Fibroblast of upper back skin (primary cell): ENCODE data around the gene PNMA6A.
A peak's percentile ranks its signal among the peaks of the same experiment; 100 is the strongest.
"Not testable (repeated sequence)": the region's sequence is repeated elsewhere in the genome, so short reads cannot be mapped to it uniquely, and the experiment has no call there.

Source experiments
- DNase-seq: peaks from one replicate; pipeline ENCODE4 v3.0.0-alpha.2; 2013

The PNMA6A gene

DNA sequence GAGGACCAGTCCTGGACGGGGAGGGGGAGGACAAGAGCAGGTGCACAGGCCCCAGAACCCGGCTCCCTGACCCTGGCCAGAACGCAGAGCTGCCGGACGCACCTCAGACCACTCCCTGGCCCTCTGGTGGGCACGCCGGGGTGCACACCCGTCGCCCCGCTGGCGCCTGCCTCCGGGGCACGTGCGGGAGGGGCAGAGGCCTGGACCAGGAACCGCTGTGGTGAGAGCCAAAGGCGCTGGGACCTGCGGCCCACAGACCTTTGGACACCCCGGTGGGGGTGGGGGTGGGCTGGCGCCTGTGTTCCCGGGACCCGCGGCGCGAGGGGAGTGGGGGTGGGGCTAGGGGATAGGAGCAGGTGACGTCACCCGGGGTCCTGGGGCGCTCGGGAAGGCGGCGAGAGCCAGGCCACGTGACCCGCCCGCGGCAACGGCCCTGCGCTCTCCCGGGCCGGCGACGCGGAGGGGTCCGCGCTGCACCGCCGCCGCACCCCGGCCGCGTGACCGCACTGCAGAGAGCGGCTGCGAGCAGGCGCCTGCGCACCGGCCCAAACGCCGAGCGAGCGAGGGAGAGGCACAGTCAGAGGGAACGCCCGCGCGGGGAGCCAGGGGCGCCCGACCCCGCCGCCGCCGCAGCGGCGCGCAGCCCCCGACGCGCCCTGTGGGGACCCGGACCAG lies at the start of gene PNMA6A:
Gene PNMA6A, plus strand, starts transcription at position 546 of the 675 bp plus-strand sequence. CDS start 609 bp downstream, outside the sequence.
- DNase-seq = not testable (repeated sequence)

DNA sequence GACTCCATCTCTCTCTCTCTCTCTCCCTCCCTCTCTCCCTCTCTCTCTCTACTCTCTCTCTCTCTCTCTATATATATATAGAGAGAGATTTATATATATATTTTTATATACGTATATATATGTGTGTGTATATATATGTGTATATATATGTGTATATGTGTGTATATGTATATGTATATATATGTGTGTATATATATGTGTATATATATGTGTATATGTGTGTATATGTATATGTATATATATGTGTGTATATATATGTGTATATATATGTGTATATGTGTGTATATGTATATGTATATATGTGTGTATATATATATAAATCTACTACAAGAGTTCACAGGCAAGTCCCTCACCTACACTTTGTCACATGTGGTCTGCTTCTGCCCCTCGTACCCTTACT lies 45.8 kb upstream of the PNMA6A start:
- not testable (repeated sequence) for DNase-seq

DNA sequence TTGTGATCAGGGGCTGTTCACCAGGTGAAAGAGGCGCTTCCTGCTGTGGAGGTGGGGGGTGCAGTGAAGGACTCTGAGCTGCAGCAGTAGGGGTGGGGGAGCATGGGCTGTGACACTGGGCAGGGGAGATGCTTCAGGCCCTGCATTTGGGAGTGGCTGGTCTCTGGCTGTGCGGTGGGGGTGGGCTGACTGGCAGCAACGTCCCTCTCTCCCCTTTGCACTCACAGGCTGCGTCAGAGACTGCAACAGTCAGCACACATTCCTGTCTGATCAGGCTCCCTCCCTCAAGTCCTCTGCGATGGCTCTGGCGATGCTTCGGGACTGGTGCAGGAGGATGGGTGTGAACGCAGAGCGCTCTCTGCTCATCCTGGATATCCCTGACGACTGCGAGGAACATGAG lies 43.8 kb upstream of the PNMA6A start:
- not testable (repeated sequence) for DNase-seq

DNA sequence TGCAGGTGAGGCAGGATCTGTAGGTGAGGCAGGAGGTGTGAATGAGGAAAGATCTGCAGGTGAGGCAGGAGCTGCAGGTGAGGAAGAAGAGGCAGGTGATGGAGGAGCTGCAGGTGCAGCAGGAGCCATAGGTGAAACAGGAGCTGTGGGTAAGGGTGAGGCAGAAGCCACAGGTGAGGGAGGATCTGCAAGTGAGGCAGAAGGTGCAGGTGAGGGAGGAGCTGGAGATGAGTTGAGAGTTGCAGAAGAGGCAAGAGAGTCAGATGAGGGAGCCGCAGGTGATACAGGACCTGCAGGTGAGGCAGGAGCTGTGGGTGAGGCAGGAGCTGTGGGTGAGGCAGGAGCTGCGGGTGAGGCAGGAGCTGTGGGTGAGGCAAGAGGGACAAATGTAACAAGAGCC lies 43.1 kb upstream of the PNMA6A start:
- DNase-seq = no peak

DNA sequence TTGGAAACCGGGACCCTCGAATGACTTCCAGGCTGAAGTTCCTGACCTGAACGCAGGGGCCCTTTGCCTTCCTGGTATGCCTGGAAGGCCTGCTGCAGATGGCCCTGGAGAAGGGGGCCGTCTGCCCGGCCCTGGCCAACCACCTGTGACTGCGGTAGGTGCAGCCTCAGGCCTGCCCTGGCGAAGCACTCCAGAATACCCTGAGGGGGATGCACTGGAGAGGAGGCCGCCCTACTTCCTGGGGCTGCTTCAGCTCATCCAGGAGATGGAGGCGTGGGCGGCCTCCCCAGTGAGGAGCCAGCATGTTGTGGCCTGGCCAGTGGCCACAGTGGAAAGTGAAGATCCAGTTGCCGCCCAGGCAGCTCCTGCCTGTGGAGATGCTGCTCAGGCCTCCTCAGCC lies 42.4 kb upstream of the PNMA6A start:
- no peak for DNase-seq

DNA sequence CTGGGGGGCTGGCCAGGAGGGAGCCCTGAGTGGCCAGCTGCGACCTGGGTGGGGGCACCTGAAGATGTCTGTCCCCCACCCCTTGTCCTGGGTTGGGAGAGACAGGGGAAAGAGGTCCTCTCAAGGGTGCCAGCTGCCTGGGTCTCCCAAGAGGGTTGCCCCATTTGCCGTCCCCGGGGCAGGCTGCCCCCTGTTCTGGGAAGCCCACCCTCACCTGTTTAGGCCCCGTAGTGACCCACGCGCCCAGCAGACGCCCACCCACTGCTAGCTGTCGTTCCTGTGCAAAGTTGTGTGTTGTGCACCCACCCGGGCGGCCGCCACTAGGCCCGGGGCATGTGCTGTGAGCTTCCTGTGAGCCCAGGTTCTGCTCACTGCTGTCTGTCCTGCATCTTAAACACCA lies 41.5 kb upstream of the PNMA6A start:
- no peak for DNase-seq

DNA sequence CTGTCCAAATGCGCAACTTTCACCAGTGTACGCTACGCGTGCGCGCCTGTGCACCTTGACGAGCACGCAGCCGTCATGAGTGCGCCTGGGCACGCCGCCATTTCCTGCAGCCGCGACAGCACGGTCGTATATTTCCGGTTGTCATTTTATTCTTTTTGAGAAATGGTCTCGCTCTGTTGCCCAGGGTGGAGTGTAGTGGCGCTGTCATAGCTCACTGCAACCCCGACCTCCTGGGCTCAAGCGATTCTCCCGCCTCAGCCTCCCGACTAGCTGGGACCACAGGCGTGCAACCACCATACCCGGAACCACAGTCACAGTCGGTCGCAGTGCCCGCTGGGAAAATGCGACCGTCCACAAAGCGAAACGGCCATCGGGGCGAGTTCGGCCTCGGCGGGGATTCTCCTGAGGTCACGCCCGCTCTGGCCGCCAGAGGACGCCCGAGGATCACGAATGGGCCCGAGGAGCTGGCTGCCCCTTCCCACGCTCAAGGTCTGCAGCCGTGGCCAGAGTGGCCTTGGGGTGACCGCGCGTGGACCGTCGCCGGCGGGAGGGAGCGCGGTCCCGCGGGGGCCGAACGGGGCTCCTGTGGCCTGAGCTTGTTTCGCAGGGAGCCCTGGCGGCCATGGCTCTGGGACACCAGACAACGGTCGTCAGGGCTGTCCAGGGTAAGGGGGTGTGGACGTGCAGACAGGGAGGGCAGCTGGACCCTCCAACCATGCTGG lies 39.7 kb upstream of the PNMA6A start:
- peak; percentile 49 for DNase-seq

DNA sequence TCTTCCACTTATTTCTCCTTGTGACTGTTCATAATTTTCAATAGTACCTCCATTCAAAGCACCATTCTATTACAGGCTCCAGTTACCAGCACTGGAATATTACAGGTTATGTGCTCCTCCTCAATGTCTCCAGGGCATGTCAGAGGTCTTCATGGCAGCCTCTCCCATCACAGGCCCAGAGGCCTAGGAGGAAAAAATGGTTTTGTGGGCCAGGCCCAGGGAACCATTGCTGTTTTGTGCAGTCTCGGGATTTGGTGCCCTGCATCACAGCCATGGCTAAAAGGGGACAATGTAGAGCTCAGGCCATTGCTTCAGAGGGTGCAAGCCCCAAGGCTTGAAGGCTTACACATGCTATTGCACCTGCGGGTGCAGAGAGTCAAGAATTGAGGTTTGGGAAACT lies 23.2 kb upstream of the PNMA6A start:
- no peak for DNase-seq

DNA sequence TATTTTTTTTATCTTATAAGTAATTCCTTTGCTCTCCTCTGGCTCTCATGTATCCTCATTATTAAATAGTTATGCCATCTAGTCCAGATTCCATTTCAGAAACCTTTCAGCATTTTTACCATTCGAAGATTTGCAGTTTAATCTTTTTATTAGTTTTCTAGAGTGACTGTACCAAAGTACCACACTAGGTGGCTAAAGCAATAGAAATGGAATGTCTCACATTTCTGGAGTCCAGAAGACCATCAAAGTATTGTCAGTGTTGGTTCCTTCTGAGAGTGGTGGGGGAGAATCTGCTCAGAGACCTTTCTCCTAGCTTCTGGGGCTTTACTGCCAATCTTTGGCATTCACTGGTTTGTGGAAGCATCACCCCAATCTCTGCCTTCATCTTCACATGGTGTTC lies 19.7 kb upstream of the PNMA6A start:
- no peak for DNase-seq

DNA sequence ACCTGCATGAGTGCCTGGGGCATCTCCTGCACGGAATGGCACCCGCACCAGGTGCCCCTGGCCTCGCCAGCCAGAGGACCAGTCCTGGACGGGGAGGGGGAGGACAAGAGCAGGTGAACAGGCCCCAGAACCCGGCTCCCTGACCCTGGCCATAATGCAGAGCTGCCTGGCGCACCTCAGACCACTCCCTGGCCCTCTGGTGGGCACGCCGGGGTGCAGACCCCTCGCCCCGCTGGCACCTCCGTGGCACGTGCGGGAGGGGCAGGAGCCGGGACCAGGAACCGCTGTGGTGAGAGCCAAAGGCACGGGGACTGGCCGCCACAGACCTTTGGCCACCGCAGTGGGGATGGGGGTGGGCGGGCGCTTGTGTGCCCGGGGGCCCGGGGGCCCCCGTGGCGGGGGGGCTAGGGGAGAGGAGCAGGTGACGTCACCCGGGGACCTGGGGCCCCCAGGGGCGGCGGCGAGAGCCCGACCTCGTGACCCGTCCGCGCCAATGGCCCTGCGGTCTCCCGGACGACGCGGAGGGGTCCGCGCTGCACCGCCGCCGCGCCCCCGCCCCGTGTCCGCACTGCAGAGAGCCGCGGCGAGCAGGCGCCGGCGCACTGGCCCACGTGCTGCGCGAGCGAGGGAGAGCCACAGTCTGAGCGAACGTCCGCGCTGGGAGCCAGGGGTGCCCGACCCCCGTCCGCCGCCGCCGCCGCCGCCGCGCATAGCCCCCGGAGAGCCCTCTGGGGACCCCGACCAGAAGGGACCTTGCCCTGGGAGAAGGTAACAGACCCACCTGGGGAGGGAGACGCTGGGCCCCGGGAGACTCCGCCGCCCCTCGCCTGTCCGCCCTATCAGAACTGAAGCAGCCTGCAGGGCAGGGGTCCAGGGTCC lies 16.1 kb upstream of the PNMA6A start, which contains the start of gene PNMA3:
Gene PNMA3, plus strand, starts transcription at position 600 of the 879 bp plus-strand sequence. CDS start 586 bp downstream, outside the sequence.
- DNase-seq = no peak

DNA sequence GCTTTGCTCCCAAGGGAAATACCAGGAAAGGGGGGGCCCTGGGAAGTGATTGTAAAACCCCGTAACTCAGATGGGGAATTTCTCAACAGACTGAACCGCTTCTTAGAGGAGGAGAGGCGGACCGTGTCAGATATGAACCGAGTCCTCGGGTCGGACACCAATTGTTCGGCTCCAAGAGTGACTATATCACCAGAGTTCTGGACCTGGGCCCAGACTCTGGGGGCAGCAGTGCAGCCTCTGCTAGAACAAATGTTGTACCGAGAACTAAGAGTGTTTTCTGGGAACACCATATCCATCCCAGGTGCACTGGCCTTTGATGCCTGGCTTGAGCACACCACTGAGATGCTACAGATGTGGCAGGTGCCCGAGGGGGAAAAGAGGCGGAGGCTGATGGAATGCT lies 15.0 kb upstream of the PNMA6A start:
- DNase-seq = no peak

DNA sequence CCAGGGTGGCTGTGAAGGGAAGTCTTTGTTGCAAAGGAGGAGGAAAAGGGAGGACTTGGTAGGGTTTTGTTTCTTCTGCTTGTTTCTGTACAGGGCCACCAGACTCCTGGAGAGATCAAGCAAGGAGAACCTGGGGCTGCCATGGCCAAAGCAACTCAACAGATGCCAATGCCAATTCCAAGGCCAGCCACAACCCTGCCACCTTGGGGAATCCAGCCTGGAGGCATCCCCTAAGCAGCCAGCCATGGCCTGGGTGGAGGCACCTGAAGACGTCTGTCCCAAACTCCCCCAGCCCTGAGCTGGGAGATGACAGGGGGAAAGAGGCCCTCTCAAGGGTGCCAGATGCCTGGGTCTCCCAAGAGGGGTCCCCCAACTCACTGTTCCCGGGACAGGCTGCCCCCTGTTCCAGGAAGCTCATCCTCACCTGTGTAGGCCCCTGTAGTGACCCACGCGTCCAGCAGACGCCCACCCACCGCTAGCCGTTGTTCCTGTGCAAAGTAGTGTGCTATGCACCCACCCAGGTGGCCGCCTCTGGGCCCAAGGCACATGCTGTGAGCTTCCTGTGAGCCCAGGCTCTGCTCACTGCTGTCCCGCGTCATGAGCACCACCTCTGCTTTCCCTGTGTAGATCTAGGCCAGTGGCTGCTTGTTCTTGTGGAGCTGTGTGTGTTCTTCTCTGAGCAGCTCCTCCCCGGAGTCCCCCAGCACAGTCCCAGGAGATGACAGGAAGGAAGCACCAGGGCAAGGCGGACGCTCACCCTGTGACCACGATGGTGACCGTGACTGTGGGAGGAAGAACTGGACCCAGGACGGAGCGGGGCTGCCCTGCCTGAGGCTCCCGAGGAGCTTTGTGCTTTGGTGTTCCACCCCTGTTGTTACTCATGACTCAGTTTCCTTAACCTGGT lies 12.8 kb upstream of the PNMA6A start:
- DNase-seq = no peak

DNA sequence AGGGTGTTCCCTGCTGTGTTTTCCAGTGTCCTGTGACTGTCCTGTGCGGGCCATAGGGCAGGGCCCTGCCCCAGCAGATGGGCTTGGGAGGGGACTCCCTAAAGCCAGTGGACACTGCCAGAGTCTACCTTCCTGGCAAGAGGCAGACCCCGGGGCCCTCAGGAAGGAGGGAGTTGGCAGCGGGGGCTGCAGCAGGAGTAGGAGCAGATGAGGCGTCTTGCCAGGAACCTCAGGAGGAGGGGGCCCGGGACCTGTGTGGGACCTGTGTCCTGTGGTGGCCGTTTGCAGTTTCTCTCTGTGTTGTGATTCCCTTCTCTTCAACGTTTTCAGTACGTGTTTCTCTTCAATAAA lies 12.2 kb upstream of the PNMA6A start:
- DNase-seq = no peak

DNA sequence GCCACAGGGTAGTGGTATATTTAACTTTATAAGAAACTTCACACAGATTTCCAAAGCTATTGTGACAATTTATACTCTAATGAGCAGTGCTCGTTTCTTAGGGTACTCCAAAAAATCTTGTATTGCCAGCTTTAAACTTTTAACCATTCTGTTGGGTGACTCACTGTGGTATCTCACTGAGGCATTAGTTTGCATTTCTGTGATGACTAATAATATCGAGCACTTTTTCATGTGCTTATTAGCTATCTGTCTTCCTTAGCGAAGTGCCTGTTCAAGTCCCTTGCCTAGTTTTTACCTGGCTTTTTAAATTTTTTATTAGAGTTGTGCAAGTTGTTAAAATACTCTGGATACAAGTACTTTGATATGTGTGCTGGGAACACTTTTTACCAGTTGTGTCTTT lies 10.5 kb upstream of the PNMA6A start:
- DNase-seq = peak; percentile 48

DNA sequence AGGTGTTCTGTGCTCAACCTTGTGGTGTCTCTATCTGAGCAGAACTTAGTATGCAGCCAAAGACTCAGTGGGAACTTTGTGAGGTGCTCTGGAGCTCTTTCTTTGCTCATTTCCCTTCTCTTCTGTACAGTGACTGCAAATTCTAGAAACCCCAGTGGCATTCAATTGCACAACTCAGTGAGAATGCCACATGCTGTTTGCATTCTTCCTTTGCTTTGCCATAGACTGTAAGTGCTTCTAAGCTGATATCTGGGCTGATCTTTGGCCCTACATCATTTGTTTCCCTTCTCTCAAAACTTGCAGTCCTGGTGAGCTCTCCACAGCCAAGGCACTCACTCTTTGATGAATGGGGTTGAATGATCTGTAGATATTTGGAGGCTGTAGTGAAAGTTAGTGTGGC lies 8.9 kb upstream of the PNMA6A start:
- DNase-seq = peak; percentile 17

DNA sequence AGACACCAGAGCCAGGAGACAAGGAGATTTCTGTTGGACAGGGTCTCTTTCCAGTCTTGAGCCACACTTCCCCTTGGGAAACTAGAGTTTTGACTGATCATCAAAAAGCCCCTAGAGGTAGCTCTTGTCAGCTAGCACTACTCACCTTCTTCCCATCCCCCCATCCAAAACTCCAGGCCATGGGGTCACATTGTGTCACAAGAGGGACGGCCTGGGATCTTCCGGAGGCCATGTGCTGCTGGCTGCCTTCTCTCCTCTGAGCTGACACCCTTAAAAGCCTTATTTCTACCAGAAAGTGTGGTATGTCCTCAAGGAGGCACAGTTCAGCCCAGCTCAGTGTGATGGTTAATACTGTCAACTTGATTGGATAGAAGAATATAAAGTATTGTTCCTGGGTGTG lies 8.2 kb upstream of the PNMA6A start:
- DNase-seq = no peak

DNA sequence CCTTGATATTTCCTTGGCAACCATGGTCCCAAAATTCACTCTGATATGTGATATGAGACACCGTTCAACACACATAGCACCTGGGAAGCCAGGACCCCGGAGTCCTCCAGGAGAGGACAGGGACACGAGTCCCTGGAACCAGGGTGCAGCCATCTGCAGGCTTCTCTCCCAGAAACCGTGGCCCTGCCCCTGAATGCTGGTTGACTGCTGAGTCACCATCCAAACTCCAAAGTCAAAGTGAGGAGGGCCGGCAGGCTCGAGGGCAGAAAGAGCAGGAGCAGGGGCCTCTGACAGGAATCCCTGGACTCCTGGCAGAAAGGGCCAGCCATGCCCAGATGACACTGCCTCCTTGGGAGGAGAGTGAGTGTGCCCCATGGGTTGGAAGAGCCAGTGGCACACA lies 6.9 kb upstream of the PNMA6A start:
- no peak for DNase-seq

DNA sequence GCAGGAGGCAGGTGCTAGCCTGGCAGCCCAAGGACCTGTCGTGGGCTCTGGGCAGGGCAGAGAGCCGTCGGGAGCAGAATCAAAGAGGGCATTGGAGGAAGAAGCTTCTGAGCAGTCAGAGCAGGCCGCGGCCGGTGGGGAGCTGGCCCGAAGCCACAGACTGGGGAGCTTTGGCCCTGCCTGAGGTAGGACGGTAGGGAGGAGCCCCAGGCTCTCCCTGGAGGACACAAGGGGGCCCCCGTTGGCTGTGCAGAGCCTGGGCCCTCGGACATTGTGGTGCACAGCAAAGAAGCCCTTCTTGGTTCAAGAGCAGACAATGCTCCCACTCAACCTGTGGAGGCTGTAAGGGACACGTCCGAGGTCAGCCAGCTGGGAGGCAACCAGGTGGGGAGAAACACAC lies 5.9 kb upstream of the PNMA6A start:
- DNase-seq = not testable (repeated sequence)

DNA sequence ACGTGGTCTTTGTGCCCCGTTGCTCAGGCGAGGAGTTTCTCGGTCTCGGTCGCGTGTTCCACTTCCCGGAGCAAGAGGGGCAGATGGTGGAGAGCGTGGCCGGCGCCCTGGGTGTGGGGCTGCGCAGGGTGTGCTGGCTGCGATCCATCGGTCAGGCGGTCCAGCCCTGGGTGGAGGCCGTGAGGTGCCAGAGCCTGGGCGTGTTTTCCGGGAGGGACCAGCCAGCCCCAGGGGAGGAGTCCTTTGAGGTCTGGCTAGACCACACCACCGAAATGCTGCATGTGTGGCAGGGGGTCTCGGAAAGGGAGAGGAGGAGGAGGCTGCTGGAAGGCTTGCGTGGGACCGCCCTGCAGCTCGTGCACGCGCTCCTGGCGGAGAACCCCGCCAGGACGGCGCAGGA lies 1.1 kb downstream of the PNMA6A start:
- not testable (repeated sequence) for DNase-seq

DNA sequence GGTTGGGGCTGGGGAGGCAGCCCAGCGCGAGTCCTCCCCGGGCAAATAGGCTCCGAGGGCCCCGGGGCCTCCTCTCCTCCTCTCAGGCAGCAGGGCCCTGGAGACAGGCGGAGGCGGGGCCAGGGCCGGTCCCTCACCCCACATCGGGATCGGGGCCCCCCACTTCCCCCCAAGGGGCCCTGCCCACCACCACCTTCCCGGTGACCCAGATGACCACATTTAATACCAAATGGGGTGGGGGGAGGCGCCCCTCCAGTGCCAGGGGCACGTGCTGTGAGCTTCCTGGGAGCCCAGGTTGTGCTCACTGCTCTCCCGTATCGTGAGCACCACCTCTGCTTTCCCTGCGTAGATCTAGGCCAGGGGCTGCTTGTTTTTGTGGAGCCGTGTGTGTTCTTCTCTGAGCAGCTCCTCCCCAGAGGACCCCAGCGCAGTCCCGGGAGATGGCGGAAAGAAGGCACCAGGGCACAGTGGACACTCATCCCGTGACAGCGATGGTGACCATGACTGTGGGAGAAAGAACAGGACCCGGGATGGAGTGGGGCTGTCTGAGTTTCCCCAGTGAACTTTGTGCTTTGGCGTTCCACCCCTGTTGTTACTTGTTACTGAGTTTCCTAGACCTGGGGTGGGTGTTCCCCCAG lies 2.1 kb downstream of the PNMA6A start:
- DNase-seq = no peak

DNA sequence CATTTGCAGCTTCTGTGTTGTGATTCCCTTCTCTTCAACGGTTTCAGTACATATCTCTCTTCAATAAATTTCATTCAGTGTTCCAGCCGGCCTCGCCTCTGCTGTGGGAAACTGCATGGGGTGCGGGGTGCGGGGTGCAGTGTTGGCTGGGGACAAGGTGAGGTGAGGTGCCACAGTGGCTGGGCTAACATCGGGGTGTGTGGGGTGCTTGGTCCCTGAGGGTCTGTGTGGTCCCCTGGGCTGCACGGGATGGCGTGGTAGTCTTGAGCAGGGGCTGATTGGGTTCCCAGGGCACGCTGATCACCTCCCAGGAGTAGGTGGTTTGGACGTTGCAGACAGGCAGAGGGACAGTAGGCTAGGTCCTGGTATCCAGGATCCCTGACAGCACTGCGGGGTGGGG lies 2.7 kb downstream of the PNMA6A start:
- DNase-seq = no peak

DNA sequence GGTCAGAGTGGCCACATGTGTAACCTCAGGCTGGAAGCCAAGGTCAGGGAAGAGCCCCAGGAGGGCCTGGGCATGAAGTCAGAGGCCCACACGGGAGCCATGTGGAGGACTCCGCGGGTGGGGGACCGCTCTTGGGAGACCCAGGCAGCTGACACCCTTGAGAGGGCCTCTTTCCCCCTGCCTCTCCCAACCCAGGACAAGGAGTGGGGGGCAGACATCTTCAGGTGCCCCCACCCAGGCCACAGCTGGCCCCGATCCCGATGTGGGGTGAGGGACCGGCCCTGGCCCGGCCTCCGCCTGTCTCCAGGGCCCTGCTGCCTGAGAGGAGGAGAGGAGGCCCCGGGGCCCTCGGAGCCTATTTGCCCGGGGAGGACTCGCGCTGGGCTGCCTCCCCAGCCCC lies 3.1 kb downstream of the PNMA6A start:
- no peak for DNase-seq
